Prostate gland (tissue), 2 donors: Measurements from ENCODE around the gene KATNB1. TPM values are rescaled to one million over a fixed set of nuclear protein-coding genes. Genes with fewer than 3 reads are reported as not detected.
"Not testable (repeated sequence)": the region's sequence is repeated elsewhere in the genome, so short reads cannot be mapped to it uniquely, and the experiment has no call there.

ENCODE experiments used
- DNase-seq: peaks from one replicate; pipeline ENCODE4 v3.0.0-alpha.2; 2019; ENCODE audit warnings: low spot score
- H3K27ac ChIP-seq, 2 donors: fragments of 200-600 bp; sonication (generic); 2 replicates each; pipeline ENCODE4 v1.5.1; 2017 to 2019
- H3K27me3 ChIP-seq: fragments of 200-600 bp; sonication (generic); replicated peaks from 2 replicates; pipeline ENCODE4 v1.5.1; 2019; ENCODE audit not compliant: insufficient read depth
- H3K36me3 ChIP-seq, 2 donors: fragments of 200-600 bp; sonication (generic); 1 replicate in 1 of 2; 2 replicates in 1 of 2; pipeline versions ENCODE4 v1.5.1 to v1.8.1; 2017 to 2019
- H3K4me1 ChIP-seq: fragments of 200-600 bp; sonication (generic); replicated peaks from 2 replicates; pipeline ENCODE4 v1.5.1; 2019
- H3K4me3 ChIP-seq, 2 donors: fragments of 200-600 bp; sonication (generic); 2 replicates each; pipeline ENCODE4 v1.5.1; 2017 to 2019
- H3K9me3 ChIP-seq: fragments of 200-600 bp; sonication (generic); 2 replicates; pipeline ENCODE4 v1.5.1; 2017
- POLR2A ChIP-seq: fragments of 450-650 bp; IDR thresholded peaks from one replicate; pipeline ENCODE4 v1.6.1; 2016; ENCODE audit warnings: antibody characterized with exemption, mild to moderate bottlenecking
- POLR2AphosphoS5 ChIP-seq: sonication (generic); formaldehyde crosslinking; IDR thresholded peaks from one replicate; pipeline ENCODE4 v1.6.1; 2017; ENCODE audit warnings: antibody characterized with exemption
- WGBS: methylation state at CpG from one replicate; pipeline ENCODE4 v1.1.5; 2018; 5-methylcytosine and 5-hydroxymethylcytosine counted together
- intact Hi-C: fragments of 100-400 bp; cut with DNase I; formaldehyde crosslinking; loops from one replicate; pipeline ENCODE4 v1.14.2; 2022
- total RNA-seq, 2 donors: library from RNA; depleted of rRNA; stranded (reverse); fragments of >200 nt; gene quantifications; one replicate each; pipeline ENCODE4 v1.1.0, GENCODE V29; 2016
- TF ChIP-seq, protein P1 (sequence below), 4 experiments: fragments of 200-600 bp in 2 of 4; fragments of 450-650 bp in 2 of 4; sonication (generic) in 2 of 4; IDR thresholded peaks; 1 replicate in 3 of 4; 2 replicates in 1 of 4; pipeline ENCODE4 v1.5.1; 2016 to 2019; ENCODE audit warnings: antibody characterized with exemption in 4 of 4, mild to moderate bottlenecking in 2 of 4, moderate library complexity in 2 of 4

Gene KATNB1
- total RNA-seq, 2 donors from 2014 or later = 22.7 to 30.2 TPM

DNA sequence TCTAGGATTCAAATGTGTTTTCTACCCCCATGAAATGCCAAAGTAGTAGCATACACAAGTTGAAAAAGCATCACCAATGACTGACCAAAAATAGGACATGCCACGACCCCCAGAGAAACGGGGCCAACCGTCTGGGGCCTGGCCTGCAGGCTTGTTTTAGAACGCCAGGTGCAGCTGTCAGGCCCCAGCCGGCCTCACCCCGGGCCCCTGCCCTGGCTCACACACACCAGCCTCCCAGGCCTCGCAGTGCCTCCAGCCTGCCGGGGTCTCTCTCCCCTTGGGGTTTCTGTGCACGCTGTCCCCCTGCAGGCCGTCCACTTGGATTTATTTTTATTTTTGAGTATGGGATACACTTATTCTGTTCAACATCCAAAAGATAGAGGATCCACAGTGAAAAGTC, 7.9 kb downstream of the KATNB1 start:
- TF ChIP-seq POLR2AphosphoS5 (no peak), POLR2A (no peak)
- TF ChIP-seq, protein P1, sequence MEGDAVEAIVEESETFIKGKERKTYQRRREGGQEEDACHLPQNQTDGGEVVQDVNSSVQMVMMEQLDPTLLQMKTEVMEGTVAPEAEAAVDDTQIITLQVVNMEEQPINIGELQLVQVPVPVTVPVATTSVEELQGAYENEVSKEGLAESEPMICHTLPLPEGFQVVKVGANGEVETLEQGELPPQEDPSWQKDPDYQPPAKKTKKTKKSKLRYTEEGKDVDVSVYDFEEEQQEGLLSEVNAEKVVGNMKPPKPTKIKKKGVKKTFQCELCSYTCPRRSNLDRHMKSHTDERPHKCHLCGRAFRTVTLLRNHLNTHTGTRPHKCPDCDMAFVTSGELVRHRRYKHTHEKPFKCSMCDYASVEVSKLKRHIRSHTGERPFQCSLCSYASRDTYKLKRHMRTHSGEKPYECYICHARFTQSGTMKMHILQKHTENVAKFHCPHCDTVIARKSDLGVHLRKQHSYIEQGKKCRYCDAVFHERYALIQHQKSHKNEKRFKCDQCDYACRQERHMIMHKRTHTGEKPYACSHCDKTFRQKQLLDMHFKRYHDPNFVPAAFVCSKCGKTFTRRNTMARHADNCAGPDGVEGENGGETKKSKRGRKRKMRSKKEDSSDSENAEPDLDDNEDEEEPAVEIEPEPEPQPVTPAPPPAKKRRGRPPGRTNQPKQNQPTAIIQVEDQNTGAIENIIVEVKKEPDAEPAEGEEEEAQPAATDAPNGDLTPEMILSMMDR (IDR thresholded peaks at IDR 0.05) = no peak
- Histone ChIP-seq H3K27ac (no peak overlapping the region), H3K27me3 (no peaks in the 10 kb centered on the region), H3K4me1 (no peaks in the 10 kb centered on the region), H3K36me3 (no peaks in the 10 kb centered on the region), H3K4me3 (no peak overlapping the region), H3K9me3 (no peaks in the 10 kb centered on the region)
- intact Hi-C loops = no loop called here
- DNase-seq = no peak
- WGBS = 82% methylated on average over 10 of the region's 10 CpGs

DNA sequence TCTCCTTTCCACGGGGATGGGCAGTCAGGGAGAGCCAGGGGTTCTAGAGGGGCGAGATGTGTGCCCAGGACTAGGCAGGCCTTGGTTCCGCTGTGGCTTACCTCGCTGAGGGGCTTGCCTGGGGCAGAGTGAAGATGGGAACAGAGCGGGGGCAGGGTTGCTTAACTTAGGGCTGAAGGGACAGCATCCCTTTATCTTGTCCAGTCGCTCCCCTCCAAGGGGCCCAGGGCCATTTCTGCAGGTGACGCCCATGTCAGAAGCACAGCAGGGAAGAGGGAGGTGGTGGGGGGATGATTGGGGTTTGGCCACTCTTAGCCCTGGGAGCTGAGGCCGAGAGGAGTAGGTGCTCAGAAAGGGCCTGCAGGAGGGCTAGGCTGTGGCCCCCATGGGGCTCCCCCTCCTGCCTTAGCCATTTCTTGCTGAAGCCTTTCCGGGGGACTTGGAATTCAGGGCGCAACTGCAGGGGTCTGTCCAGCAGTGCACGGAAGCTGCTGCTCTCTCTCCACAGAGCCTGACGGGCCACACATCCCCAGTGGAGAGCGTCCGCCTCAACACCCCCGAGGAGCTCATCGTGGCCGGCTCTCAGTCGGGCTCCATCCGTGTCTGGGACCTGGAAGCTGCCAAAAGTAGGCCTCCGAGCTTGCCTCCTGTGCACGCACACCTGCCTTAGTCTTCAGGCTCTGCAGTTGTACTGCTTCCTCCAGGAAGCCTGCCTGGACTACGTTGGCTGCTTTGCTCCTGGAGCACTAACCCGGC, 8.5 kb downstream of the KATNB1 start:
- H3K4me1 ChIP-seq = no peaks in the 10 kb centered on the region
- no peak for DNase-seq
- TF ChIP-seq POLR2A (no peak), POLR2AphosphoS5 (no peak)
- TF ChIP-seq, protein P1 (IDR thresholded peaks at IDR 0.05) = no peak
- no peaks in the 10 kb centered on the region for H3K9me3 ChIP-seq
- H3K27me3 ChIP-seq = no peaks in the 10 kb centered on the region
- intact Hi-C loops = no loop called here
- no peak overlapping the region for H3K27ac ChIP-seq
- WGBS = 92% methylated on average over 21 of the region's 23 CpGs
- no peak overlapping the region for H3K4me3 ChIP-seq
- no peaks in the 10 kb centered on the region for H3K36me3 ChIP-seq

DNA sequence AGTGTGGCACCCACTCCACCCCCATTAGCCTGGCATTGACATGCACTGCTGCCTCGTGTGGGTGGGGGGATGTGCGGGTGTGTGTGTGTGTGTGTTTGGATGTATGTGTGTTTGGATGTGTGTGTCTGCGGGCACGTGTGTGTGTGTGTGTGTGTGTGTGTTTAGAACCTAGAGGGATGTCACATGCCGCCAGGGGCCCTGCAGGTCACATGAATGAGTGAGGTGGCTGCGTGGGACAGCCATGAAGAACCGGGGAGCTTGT, 9.0 kb downstream of the KATNB1 start:
- intact Hi-C loops = no loop called here
- H3K4me3 ChIP-seq = no peak overlapping the region
- no peak overlapping the region for H3K27ac ChIP-seq
- H3K27me3 ChIP-seq = no peaks in the 10 kb centered on the region
- no peaks in the 10 kb centered on the region for H3K9me3 ChIP-seq
- no peaks in the 10 kb centered on the region for H3K4me1 ChIP-seq
- WGBS = 89% methylated on average over 6 of the region's 7 CpGs
- H3K36me3 ChIP-seq = no peaks in the 10 kb centered on the region
- no peak for TF ChIP-seq POLR2A
- no peak for TF ChIP-seq POLR2AphosphoS5
- TF ChIP-seq, protein P1 (IDR thresholded peaks at IDR 0.05) = no peak
- DNase-seq = no peak

DNA sequence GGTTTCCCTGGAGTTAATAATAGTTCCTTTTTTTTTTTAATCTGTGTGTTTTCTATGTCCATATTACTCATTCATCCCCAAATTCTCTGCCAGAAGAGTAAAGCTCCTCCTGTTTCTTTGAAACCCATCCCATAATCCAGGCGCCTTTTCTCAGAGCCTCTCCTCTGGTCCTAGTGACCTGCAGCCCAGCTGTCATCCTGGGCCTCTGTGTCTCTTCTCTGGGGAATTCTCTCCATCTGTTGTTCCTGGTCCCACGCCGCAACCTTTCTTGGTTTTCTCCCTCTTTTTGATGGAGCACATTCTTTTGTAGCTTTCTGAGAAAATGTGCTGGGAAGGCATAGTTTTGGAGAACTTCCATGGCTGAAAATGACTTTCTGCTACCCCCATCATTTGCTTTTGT, 10.2 kb downstream of the KATNB1 start:
- no peaks in the 10 kb centered on the region for H3K9me3 ChIP-seq
- no peak for TF ChIP-seq POLR2A
- no peak for TF ChIP-seq POLR2AphosphoS5
- TF ChIP-seq, protein P1 (IDR thresholded peaks at IDR 0.05) = no peak
- DNase-seq = no peak
- H3K4me3 ChIP-seq = no peak overlapping the region
- H3K27me3 ChIP-seq = no peaks in the 10 kb centered on the region
- no peaks in the 10 kb centered on the region for H3K36me3 ChIP-seq
- no peaks in the 10 kb centered on the region for H3K4me1 ChIP-seq
- H3K27ac ChIP-seq = no peak overlapping the region
- WGBS = 94% methylated on average over 3 of the region's 3 CpGs
- intact Hi-C loops = no loop called here

DNA sequence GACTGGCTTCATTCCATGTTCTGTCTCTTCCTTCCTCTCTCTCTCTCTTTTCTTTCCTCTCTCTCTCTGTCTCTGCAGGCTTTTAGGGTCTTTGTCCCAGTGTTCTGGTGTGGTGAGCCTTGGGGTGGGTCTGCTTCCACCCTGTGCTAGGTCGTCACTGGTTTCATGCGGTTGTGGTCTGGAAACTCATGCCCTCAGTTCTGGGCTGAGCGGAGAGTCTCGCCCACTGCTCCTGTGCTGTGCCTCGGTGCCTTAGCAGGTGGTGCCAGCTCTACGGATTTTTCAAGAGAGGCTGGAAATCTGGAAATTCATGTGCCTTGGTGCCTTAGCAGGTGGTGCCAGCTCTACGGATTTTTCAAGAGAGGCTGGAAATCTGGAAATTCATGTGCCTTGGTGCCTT, 10.7 kb downstream of the KATNB1 start:
- H3K4me3 ChIP-seq, H3K27ac ChIP-seq, H3K36me3 ChIP-seq, DNase-seq, H3K4me1 ChIP-seq, intact Hi-C loops, H3K9me3 ChIP-seq, H3K27me3 ChIP-seq: not testable (repeated sequence)
- 93% methylated on average over 7 of the region's 7 CpGs for WGBS
